GM19468 (cell line): ENCODE data around the gene CEACAM21.
A peak's percentile ranks its signal among the peaks of the same experiment; 100 is the strongest.
"Not testable (repeated sequence)": the region's sequence is repeated elsewhere in the genome, so short reads cannot be mapped to it uniquely, and the experiment has no call there.

Experiments used
- ATAC-seq: cut with Tn5 transposase; IDR thresholded peaks from one replicate; pipeline ENCODE4 v1.9.1; 2021; ENCODE audit warnings: mild to moderate bottlenecking, moderate library complexity, moderate number of reproducible peaks; ENCODE audit not compliant: unreplicated experiment; ENCODE audit errors: extremely low read depth

The CEACAM21 gene

DNA sequence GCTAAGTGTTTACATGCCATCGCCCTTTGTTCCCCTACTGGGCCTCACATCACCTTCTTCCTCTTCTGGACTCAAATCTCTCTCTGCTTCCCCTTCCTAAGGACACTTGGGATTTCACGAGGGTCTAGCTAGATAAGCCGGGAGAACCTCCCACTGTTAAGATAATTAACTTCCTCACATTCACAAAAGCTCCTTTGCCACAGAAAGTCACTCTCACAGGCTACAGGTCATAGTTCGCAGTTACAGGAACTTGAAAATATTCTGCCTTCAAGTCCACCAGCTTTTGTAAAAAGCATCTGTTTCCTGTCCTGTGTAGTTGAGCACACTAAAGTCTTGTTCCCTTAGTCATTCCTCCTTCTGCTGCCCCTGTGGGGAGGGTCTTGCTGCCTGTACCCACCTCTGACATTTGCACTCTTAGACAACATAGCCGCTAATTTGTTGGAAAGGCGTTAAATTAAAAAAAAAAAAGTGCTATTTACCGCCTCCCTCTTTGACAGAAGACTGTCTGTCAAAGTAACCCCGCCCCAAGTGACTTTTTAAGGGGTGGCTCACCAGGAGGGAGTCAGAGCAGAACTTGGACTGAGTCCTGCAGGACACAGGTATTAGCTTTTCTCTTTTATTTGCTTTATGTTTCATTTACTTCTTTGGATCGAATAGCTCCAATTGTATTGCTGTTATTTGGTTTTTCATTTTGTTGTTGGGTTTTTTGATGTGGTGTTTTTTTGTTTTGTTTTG lies 26.8 kb upstream of the CEACAM21 start:
- peak; percentile 36 for ATAC-seq

DNA sequence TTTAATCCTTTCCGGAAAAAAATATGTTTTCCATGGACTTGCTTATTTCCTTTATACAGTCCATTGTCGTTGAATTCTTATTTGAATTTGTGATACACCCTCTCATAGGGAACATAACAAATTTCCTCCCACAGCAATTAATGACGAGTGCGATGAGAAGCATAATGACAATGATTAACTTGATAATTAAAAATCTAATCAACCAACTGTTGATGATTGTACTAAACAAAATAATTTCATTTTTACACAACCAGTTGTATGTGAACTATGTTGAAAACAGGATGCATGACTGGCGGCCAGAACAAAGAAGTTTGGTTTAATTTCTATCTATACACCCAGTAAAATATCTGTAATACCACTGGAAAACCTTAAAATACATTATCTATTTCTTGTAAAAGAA lies 26.1 kb upstream of the CEACAM21 start:
- no peak for ATAC-seq

DNA sequence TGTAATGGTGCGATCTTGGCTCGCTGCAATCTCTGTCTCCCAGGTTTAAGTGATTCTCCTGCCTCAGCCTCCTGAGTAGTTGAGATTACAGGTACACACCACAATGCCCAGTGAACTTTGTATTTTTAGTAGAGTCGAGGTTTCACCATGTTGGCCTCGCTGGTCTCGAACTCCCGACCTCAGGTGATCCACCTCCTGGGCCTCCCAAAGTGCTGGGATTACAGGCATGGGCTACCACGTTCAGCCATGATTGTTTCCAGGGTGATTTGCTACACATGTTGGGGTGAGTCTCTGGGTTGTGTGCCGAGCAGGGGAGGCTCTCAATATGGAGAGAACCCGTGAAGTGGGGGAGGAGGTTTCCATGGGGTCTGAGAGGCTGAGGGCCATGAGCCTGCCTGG lies 24.8 kb upstream of the CEACAM21 start:
- ATAC-seq: no peak

DNA sequence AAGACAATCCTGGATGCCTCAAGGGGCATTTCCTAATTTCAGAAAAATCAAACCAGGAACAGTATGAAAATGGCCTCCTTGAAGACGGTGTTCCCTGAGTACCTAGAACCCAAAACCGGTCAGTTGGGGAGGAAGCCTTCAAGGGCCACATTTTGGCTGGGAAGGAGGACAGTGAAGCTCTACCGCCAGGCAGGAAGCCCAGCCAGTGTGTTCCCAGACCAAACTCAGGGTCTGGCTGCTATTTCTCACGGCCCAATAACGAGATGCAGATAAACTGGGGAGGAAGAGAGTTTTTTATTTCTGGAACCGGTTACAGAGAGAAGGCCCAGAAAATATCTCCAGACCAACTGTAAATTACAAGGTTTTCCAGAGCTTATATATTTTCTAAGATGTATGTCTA lies 24.3 kb upstream of the CEACAM21 start:
- no peak for ATAC-seq

DNA sequence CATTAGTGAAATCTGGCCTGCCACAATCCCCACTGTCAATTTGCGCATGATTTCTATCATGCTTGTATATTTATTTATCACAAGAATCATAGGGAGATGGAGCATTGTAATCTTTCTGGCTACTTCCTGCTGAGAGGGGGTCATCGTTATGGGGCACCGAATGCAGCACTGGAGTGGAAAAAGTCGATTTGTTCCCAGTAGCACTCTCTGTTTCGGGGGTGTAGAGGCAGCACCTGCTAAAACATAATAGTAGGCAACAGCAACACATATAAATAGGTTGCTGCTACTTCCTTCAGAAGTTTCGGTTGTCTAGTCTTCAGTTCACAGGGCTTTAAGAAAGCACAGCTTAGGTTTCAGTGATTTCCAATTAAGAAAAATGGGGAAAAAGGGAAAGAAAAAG lies 23.4 kb upstream of the CEACAM21 start:
- no peak for ATAC-seq

DNA sequence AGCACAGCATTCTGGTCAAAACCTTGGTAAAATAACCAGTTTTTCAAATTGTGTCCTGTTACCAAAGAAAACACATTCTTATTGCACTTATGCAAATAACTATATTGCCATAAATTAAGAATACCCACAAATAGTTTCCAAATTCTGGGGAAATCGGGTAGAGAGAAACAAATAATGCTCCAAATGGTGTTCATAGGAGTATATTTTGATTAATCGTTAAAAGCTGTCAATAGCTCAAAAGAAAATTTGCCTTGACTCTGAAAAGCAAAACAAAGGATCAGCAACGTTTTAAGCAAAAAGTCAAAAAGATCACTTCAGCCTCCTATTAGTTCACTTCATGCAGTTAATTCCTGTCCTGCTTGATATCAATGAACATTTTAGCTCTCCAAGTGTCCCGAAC lies 22.2 kb upstream of the CEACAM21 start:
- ATAC-seq: no peak

DNA sequence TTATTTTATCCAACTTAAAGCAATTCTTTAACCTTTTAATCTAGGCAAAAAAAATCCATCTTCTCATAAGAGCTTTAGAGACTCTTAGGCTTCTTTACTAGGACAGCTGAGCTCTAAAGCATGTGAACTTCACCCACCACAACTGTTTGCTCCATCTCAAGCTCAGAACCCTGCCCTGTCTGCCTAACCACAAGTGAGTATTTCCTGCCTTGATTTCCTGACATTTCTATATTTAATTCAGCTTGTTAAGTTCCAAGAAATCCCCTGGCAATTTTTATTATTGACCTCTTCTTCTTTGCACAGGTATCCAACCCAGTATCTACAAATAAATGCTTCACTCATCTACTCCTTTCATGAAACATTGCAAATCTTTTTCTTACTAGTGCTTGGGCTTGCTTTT lies 21.1 kb upstream of the CEACAM21 start:
- ATAC-seq: no peak

DNA sequence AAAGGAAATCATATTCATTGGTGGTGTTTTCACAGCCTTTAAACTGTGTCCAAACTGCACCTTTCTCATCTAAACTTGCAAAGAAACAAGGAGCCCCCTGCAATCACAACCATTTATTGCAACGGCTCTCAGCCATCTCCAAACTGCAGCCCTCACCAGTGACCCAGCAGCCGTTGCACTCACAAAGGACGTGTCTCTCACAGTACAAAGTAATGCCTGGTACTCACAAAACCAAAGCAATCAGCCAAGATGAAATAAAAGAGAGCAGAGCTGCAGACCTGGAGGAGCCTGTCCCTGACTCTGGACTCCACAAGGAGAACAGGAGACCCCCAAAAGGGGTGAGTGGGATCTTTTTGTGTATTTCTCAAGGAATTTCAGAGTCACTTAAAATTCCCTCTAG lies 20.2 kb upstream of the CEACAM21 start:
- ATAC-seq: no peak

DNA sequence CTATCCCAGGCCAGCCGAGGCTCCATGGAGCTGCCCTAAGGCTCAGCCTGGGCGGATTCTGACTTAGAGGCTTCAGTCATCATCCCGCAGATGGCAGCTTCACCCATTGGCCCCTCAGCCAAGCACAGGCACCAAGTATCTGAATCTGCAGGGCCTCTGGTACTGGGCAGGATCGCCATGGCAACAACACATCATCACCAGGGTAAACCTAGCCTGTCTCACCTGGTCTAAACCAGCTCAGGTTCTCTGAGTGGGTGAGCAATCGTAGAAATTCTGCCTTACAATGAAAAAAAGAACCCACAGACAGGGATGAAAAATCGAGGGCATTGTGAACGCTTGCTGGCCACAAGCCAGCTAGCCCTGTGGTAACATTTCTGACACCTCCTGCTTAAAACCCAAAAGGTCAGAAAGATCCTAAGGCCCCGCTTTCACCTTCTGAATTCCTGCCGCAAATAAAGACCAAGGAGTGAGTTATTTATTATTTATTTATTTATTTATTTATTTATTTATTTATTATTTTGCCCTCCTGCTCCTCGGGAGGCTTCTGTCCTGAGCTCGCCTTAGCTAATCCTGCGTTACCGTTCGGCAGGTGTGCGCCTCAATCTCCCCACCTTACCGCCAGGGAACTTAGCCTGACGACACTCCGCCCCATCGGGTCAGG lies 12.0 kb upstream of the CEACAM21 start:
- ATAC-seq: no peak

DNA sequence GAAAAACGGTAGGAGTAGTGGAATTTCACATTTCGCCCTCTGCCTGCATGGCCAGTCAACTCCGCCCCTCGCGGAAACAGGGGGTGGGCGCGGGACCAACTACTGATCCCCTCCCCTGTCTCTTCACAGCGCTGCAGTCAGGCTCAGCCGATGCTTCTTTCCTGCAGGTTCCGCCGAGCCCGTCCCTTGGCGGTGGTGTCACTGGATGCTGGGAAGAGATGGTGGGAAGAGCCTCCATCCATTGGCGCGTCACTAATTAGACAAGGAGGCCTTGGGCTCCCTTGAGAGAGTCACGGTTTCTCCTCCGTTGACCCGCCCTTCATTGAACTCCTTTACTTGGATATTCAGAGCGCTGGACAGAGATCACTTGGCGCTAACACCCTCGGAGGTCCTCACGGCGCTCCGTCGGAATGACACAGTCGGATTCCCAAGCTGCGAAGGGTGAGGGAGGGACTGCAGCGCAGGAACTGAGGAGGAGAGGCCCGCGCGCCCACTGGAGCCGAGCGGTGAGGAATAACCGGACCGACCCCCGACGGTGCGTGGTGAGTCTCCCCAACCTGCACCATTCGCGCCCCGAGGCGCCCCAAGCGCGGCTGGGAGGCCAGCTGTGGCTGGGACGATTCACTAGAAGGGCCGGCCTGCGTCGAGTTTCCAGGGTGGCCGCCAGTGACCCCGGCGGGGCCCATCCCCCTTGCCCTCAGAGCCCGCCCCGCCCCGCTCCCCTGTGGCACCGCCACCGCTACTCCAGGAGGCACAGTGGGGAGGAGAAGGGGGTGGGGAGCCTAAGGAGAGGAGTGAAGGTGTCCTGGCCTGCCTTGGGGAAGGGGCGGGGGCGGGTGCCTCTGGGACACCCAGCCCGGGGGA lies 11.2 kb upstream of the CEACAM21 start:
- no peak for ATAC-seq

DNA sequence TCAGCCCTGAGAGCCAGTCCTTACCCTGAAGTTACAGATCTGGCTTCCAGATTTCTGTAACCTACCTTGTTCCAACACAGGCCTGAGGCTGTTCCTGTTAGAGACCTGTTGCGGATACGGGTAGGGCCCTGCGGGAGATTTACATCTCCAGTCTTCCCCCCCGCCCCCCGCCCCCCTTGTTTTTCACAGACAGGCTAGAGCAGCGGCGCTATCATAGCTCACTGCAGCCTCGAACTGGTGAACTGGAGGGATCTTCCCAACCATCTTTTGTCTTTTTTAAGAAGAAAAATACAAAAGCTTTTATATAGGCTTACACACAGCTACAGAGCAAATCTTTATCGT lies 10.6 kb upstream of the CEACAM21 start:
- no peak for ATAC-seq

DNA sequence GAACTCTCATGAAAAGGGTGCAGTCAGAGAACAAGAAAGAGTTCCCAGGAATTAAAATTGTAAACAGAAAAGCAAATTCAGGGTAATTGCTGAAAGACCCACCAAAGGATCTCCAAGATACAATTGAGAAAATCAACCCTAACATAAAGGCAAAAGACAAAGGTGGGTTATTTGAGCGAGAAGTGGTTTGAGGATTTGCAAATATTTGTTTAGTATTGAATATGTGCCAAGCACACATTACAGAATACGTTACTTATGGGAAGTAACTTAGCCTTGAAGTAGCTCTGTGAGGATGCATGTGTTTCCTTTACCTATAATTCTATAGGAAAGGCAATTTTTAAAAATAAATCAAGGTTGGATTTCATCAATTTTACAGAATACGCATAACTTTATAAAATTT lies 10.0 kb upstream of the CEACAM21 start:
- ATAC-seq: no peak

DNA sequence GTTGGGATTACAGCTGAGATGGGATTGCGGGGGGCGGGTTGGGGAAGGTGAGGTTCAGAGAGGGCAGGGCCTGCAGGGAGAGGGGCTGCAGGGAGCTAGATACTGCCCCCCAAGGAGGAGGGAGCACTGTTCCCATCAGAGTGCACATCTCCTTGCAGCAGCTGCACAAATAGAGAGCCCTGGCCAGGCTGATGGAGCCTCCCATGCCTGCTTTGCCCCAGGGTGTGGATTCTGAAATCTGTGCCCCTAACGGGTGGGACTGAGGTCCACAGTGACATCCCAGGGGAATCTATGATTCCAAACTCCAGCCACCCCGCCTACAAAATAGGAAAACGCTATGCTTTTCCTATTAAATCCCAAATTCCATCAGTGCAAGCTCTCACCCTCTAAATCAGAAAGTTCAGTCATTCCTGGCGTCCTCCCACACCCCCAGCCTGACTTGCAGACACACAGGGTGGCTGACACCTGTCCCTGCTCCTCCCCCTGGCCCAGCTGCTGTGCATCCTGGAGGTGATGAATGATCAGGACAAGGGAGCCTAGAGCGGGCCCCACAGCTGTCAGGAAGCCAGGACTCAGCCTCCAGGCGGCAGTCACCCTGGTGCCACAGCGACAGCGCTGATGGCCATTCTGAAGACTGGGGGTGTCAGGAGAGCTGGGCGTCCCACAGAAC lies 6.3 kb upstream of the CEACAM21 start:
- ATAC-seq: no peak

DNA sequence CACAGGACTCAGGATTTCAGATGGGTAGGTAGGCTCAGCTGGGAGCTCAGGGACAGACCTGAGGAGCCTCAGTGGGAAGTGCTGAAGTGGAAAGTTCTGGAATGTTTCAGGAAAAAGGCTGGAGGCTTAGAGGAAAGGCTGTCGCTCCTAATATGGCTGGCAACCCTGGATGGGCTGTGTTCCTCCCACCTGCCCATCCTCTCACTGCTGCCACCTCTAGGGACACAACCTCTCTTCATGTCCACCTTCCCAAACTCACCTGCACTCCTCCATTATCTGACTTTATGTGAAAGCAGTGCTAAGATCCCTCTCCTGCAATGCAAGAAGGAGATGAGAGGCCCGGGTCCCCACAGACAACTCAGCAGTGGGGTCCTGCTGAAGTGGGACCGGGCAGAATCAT lies 5.8 kb upstream of the CEACAM21 start:
- no peak for ATAC-seq

DNA sequence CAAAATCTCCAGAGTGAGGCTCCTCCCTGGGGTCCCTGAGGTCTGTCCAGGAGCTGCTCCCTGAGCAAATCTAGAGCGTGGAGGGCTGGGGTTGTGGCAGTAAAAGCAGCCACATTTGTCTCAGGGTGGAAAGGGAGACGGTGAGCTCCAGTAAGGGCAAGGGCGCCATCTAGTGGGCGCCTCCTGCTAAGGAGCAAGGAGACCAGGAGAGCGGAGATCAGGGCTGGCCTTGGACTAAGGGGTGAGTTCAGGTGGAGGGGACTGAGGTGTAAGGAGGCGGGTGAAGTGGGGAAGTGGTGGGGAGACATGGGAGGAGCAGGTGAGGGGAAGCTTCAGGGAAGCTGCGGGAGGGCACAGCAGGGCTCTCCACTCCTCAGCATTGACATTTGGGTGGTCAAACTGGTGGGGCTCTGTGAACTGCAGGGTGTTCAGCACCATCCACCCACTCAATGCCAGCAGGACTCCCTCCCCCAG lies 5.3 kb upstream of the CEACAM21 start:
- no peak for ATAC-seq

DNA sequence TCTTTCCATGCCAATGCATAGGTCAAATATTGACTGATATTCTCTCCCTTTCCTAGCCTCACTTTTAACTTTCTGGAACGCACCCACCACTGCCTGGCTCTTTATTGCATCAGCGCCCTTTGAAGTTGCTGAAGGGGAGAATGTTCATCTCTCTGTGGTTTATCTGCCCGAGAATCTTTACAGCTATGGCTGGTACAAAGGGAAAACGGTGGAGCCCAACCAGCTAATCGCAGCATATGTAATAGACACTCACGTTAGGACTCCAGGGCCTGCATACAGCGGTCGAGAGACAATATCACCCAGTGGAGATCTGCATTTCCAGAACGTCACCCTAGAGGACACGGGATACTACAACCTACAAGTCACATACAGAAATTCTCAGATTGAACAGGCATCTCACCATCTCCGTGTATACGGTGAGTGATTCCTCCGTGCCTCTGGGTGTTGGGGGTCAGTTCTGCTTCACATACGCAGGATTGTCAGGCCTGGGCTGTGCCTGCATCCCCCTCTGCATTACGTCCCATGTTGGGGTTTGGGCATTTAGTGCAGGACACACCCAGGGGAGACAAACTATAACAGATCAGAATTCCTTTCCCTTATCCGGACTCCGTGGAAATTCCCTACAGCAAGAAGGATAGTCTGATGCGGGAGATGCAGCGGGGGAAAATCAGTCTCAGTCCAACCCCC lies 1.3 kb downstream of the CEACAM21 start:
- ATAC-seq: no peak

DNA sequence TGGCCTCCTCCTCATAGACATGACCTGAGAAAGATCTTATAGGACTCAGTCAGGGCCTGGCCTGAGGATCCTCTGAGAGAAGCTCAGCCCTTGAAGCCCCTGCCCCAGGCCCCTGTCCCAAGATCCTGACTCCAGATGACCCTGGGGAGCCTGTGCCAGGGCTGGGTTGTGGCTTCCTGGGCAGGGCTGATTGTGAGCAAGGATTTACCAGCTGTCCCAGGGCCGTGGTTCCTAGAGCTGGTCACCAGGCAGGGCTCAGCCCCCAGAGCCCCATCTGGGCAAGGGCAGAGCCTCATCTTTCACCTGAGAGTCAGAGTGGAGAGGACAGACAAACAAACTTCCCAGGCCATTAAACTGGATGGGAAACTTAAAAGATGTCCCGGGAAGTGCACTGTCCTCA lies 1.9 kb downstream of the CEACAM21 start:
- no peak for ATAC-seq

DNA sequence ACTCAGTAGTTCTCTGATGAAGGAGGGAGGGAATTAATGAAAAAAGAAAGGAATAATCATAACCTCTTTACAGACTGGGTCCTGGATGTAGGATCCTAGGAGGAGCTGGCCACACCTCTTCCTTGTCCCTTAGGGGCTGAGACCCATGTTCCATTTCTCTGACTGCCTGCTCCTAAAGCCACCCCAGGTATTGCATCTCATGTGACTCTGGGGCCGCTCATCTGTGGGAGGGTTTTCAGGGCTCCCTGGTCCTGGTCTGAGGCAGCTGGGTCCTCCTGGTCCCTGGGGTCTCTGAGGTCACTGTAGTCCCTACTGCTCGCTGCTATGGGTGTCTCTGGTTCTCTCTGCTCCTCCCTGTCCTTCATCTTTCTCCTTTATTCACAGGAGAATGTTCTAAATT lies 2.9 kb downstream of the CEACAM21 start:
- ATAC-seq: no peak

DNA sequence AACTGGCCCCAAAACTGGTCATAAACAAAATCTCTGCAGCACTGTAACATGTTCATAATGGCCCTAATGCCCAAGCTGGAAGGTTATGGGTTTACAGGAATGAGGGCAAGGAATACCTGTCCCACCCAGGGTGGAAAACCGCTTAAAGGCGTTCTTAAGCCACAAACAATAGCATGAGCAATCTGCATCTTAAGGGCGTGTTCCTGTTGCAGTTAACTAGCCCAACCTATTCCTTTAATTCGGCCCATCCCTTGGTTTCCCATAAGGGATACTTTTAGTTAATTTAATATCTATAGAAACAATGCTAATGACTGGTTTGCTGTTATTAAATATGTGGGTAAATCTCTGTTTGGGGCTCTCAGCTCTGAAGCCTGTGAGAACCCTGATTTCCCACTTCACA lies 5.1 kb downstream of the CEACAM21 start:
- ATAC-seq: not testable (repeated sequence)

DNA sequence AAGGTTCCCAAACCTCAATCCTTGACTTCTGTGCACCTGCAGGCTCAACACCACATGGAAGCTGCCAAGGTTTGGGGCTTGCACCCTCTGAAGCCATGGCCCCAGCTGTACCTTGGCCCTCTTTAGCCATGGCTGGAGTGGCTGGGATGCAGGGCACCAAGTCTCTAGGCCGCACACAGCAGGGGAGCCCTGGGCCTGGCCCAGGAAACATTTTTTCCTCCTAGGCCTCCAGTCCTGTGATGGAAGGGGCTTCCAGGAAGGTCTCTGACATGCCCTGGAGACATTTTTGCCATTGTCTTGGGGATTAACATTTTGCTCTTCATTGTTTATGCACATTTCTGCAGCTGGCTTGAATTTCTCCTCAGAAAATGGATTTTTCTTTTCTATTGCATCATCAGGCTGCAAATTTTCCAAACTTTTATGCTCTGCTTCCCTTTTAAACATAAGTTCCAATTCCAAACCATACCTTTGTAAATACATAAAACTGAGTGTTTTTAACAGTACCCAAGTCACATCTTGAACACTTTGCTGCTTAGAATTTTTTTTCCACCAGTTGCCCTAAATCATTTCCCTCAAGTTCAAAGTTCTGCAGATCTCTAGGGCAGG lies 6.7 kb downstream of the CEACAM21 start:
- not testable (repeated sequence) for ATAC-seq
